ENCODE results near the gene ZNF609.
"Not testable (repeated sequence)": the region's sequence is repeated elsewhere in the genome, so short reads cannot be mapped to it uniquely, and the experiment has no call there.

Gene ZNF609

GRCh38 chr15:64644811-64645210 is 184.4 kb downstream of the ZNF609 start:
- Mint-ChIP-seq H3K36me3 (ENCODE audit: low read depth) (peaks cover 22% of the 10 kb centered on the region), H3K4me1 (ENCODE audit: low read depth) (peaks cover 38% of the 10 kb centered on the region), H3K27ac (peak overlapping the region; percentile 55)
- H3K4me3 Mint-ChIP-seq; H3K9me3 Mint-ChIP-seq; H3K27me3 Mint-ChIP-seq (ENCODE audit: low read depth); DNase-seq (ENCODE audit: low spot score): not testable (repeated sequence)

- Mint-ChIP-seq H3K27me3 (ENCODE audit: low read depth) (no peaks in the 10 kb centered on the region), H3K36me3 (ENCODE audit: low read depth) (peaks cover 17% of the 10 kb centered on the region), H3K27ac (no peak overlapping the region), H3K9me3 (no peaks in the 10 kb centered on the region), H3K4me1 (ENCODE audit: low read depth) (peaks cover 30% of the 10 kb centered on the region), H3K4me3 (no peak overlapping the region)
- no peak for DNase-seq (ENCODE audit: low spot score)
Observed at GRCh38 chr15:64645995-64646394, 185.6 kb downstream of the ZNF609 start.

DNA sequence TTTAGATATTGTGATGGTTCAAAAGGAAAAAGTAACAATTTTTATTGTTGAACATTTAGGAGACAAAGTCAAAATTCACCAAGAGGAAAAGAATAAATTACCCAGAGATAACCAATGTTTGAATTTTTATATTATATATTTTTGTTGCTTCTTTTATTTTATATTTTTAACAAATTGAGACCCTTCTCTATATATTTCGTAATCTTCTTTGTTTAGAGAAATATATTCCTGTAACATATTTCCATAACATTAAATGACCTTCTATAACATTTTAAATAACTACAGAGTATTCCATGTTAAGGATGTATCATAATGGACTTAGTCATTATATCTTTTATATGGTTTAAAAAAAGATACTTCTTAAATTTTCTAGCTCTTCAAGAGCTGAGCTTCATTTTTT is 187.0 kb downstream of the ZNF609 start:
- H3K36me3 Mint-ChIP-seq (ENCODE audit: low read depth), result peaks cover 15% of the 10 kb centered on the region
- peaks cover 37% of the 10 kb centered on the region for H3K4me1 Mint-ChIP-seq (ENCODE audit: low read depth)
- no peaks in the 10 kb centered on the region for H3K9me3 Mint-ChIP-seq
- no peak for DNase-seq (ENCODE audit: low spot score)
- no peak overlapping the region for H3K27ac Mint-ChIP-seq
- H3K27me3 Mint-ChIP-seq (ENCODE audit: low read depth), result no peaks in the 10 kb centered on the region
- no peak overlapping the region for H3K4me3 Mint-ChIP-seq

GRCh38 chr15:64650552-64650951 is 190.2 kb downstream of the ZNF609 start:
- Mint-ChIP-seq H3K4me3 (no peak overlapping the region), H3K4me1 (ENCODE audit: low read depth) (peaks cover 37% of the 10 kb centered on the region), H3K27ac (no peak overlapping the region), H3K9me3 (no peaks in the 10 kb centered on the region), H3K36me3 (ENCODE audit: low read depth) (peaks cover 8% of the 10 kb centered on the region), H3K27me3 (ENCODE audit: low read depth) (no peaks in the 10 kb centered on the region)
- no peak for DNase-seq (ENCODE audit: low spot score)

DNA sequence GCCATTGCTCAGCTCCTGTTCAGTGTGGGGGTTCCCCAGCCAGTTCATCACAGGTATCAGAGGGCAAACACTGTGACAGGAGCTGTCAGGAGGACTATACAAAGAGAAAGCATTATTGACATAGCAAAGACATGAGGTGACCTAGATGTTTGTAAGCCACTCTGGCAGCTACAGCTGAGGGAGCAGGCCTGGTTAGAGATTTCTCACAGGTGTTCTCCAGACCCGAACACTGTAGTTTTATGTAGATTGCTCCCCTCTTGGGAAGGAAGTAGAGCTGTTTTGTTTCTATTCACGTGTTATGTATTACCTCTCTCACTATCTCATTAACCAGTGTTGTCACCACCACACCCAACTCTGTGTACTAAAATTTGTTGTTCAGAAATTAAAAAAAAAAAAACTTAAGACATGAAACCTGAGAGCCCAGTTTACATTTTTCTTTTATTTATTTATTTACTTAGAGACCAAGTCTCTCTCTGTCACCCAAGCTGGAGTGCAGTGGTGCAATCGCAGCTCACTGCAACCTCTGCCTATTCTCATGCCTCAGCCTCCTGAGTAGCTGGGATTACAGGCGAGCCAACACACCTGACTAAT is 191.3 kb downstream of the ZNF609 start:
- peak overlapping the region; percentile 63 for H3K4me3 Mint-ChIP-seq

GRCh38 chr15:64653757-64654156 is 193.4 kb downstream of the ZNF609 start:
- Mint-ChIP-seq H3K4me3 (no peak overlapping the region), H3K9me3 (no peaks in the 10 kb centered on the region), H3K36me3 (ENCODE audit: low read depth) (peaks cover 7% of the 10 kb centered on the region), H3K4me1 (ENCODE audit: low read depth) (peaks cover 26% of the 10 kb centered on the region), H3K27me3 (ENCODE audit: low read depth) (no peaks in the 10 kb centered on the region), H3K27ac (no peak overlapping the region)
- DNase-seq (ENCODE audit: low spot score), result no peak

More for the DNA sequence above, 191.3 kb downstream of the ZNF609 start:
- DNase-seq (ENCODE audit: low spot score), result peak; percentile 16
- Mint-ChIP-seq H3K9me3 (no peaks in the 10 kb centered on the region), H3K27ac (peak overlapping the region; percentile 83), H3K4me1 (ENCODE audit: low read depth) (peaks cover 37% of the 10 kb centered on the region), H3K27me3 (ENCODE audit: low read depth) (no peaks in the 10 kb centered on the region), H3K36me3 (ENCODE audit: low read depth) (peaks cover 5% of the 10 kb centered on the region)

GRCh38 chr15:64656508-64656907 is 196.1 kb downstream of the ZNF609 start:
- Mint-ChIP-seq H3K36me3 (ENCODE audit: low read depth) (peaks cover 10% of the 10 kb centered on the region), H3K27ac (no peak overlapping the region), H3K9me3 (no peaks in the 10 kb centered on the region), H3K4me1 (ENCODE audit: low read depth) (peaks cover 11% of the 10 kb centered on the region), H3K27me3 (ENCODE audit: low read depth) (no peaks in the 10 kb centered on the region), H3K4me3 (no peak overlapping the region)
- DNase-seq (ENCODE audit: low spot score), result no peak

- H3K27me3 Mint-ChIP-seq (ENCODE audit: low read depth), result no peaks in the 10 kb centered on the region
- no peak overlapping the region for H3K27ac Mint-ChIP-seq
- DNase-seq (ENCODE audit: low spot score), result no peak
- no peaks in the 10 kb centered on the region for H3K9me3 Mint-ChIP-seq
- peaks cover 19% of the 10 kb centered on the region for H3K36me3 Mint-ChIP-seq (ENCODE audit: low read depth)
- H3K4me1 Mint-ChIP-seq (ENCODE audit: low read depth), result peaks cover 4% of the 10 kb centered on the region
- no peak overlapping the region for H3K4me3 Mint-ChIP-seq
Observed at GRCh38 chr15:64665179-64665578, 204.8 kb downstream of the ZNF609 start.

DNA sequence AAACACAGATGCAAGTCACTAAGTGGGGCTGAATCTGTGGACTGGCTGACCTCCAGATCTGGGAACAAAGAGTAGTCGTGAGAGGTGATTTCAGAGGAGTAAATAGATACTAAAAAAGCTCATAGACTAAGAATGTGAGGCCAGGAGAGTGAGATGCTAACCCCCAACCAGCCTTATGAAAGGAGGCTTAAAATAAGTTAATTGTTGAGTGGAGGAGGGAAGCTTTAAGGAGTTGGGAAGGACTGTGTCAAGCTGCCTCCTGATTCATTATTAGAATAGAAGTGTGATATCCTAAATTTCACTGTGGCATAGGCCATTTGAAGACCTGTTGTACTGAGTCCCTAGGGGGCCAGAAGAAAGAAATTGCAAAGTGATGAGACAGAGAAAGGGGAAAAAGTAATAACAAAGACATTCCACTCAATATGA is 207.4 kb downstream of the ZNF609 start:
- peaks cover 14% of the 10 kb centered on the region for H3K36me3 Mint-ChIP-seq (ENCODE audit: low read depth)
- H3K9me3 Mint-ChIP-seq, result no peaks in the 10 kb centered on the region
- H3K4me3 Mint-ChIP-seq, result no peak overlapping the region
- H3K4me1 Mint-ChIP-seq (ENCODE audit: low read depth), result peaks cover 4% of the 10 kb centered on the region
- no peak overlapping the region for H3K27ac Mint-ChIP-seq
- no peak for DNase-seq (ENCODE audit: low spot score)
- H3K27me3 Mint-ChIP-seq (ENCODE audit: low read depth), result no peaks in the 10 kb centered on the region

GRCh38 chr15:64673866-64674265 is 213.5 kb downstream of the ZNF609 start:
- H3K36me3 Mint-ChIP-seq (ENCODE audit: low read depth), result peaks cover 38% of the 10 kb centered on the region
- H3K4me1 Mint-ChIP-seq (ENCODE audit: low read depth), result peaks cover 7% of the 10 kb centered on the region
- no peak overlapping the region for H3K27ac Mint-ChIP-seq
- H3K27me3 Mint-ChIP-seq (ENCODE audit: low read depth), result no peaks in the 10 kb centered on the region
- H3K9me3 Mint-ChIP-seq, result no peaks in the 10 kb centered on the region
- no peak for DNase-seq (ENCODE audit: low spot score)
- no peak overlapping the region for H3K4me3 Mint-ChIP-seq

DNA sequence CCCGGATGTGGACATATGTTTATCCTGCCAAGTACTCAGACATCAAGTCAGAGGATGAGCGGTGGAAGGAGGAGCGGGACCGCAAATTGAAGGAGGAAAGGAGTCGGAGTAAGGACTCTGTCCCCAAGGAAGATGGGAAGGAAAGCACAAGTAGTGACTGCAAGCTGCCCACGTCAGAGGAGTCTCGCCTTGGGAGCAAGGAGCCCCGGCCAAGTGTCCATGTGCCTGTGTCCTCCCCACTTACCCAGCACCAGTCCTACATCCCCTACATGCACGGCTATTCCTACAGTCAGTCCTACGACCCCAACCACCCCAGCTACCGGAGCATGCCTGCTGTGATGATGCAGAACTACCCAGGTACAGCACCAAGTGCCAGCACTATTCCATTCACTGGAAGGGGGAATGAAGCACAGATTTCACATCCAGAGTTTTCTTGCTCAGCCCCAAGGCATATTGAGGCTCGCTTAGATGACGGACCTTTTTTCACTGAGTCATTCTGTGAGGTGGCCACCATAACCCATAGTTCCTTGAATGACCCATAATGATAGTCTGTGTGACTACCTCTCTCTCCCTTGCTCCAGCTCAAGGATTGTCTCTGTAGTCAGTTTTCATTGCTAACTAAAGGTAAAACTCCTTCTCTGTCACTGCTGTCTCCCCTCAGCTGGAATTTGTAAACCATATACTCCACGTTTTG is 217.9 kb downstream of the ZNF609 start:
- Mint-ChIP-seq H3K27me3 (ENCODE audit: low read depth) (no peaks in the 10 kb centered on the region), H3K4me1 (ENCODE audit: low read depth) (peaks cover 3% of the 10 kb centered on the region), H3K36me3 (ENCODE audit: low read depth) (peaks cover 59% of the 10 kb centered on the region), H3K4me3 (no peak overlapping the region), H3K27ac (peak overlapping the region; percentile 11), H3K9me3 (no peaks in the 10 kb centered on the region)
- DNase-seq (ENCODE audit: low spot score), result no peak

DNA sequence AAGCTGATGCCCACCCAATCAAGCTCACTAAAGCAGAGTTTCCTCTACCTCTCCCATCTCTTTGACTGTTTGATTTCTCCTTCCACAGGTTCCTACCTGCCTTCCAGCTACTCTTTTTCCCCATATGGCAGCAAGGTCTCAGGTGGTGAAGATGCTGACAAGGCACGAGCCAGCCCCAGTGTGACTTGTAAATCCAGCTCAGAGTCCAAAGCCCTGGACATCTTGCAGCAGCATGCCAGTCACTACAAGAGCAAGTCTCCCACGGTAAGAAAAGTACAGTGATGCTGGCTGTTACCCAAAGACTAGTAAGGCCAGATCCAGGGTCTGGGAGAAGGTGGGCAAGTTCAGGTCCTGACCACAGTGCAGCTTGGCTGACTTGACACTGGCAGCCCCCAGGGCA is 219.7 kb downstream of the ZNF609 start:
- no peak for DNase-seq (ENCODE audit: low spot score)
- Mint-ChIP-seq H3K27me3 (ENCODE audit: low read depth) (no peaks in the 10 kb centered on the region), H3K36me3 (ENCODE audit: low read depth) (peaks cover 52% of the 10 kb centered on the region), H3K9me3 (no peaks in the 10 kb centered on the region), H3K4me1 (ENCODE audit: low read depth) (no peaks in the 10 kb centered on the region), H3K27ac (peak overlapping the region; percentile 6), H3K4me3 (no peak overlapping the region)

GRCh38 chr15:64681424-64682024 is 221.1 kb downstream of the ZNF609 start:
- Mint-ChIP-seq H3K27me3 (ENCODE audit: low read depth) (no peaks in the 10 kb centered on the region), H3K4me1 (ENCODE audit: low read depth) (no peaks in the 10 kb centered on the region), H3K27ac (no peak overlapping the region), H3K36me3 (ENCODE audit: low read depth) (peaks cover 46% of the 10 kb centered on the region), H3K9me3 (no peaks in the 10 kb centered on the region), H3K4me3 (no peak overlapping the region)
- no peak for DNase-seq (ENCODE audit: low spot score)

GRCh38 chr15:64682255-64682654 is 221.9 kb downstream of the ZNF609 start:
- no peak overlapping the region for H3K27ac Mint-ChIP-seq
- H3K4me1 Mint-ChIP-seq (ENCODE audit: low read depth), result no peaks in the 10 kb centered on the region
- H3K36me3 Mint-ChIP-seq (ENCODE audit: low read depth), result peaks cover 51% of the 10 kb centered on the region
- no peak overlapping the region for H3K4me3 Mint-ChIP-seq
- no peak for DNase-seq (ENCODE audit: low spot score)
- H3K27me3 Mint-ChIP-seq (ENCODE audit: low read depth), result no peaks in the 10 kb centered on the region
- no peaks in the 10 kb centered on the region for H3K9me3 Mint-ChIP-seq
